GM12801 (cell line): ENCODE data around the gene TNFRSF1B.

Source experiments
- TF ChIP-seq, protein P1 (sequence below): IDR thresholded peaks from one replicate; pipeline ENCODE4 v1.5.1; 2011; ENCODE audit warnings: control low read depth; ENCODE audit not compliant: insufficient read length; ENCODE audit errors: extremely low read depth

Gene TNFRSF1B

DNA sequence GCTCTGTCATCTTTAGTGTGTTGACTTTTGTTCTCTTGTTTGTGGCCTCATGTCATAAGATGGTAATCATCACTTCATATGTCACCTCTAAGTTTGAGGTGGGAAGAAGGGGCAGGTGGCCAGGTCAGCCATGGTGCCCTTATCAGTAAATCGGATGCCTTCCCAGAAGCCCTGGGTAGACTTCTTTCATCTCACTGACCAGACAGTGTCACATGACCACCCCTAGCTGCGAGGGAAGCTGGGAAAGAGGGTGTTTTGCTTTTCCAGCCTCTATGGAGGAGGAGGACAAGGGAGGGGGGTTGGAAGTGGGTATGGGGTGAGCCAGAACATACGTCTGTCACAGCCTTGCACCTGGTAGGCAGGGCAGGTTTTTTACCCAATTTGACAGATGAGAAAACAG lies 28.6 kb downstream of the TNFRSF1B start:
- TF ChIP-seq, protein P1, sequence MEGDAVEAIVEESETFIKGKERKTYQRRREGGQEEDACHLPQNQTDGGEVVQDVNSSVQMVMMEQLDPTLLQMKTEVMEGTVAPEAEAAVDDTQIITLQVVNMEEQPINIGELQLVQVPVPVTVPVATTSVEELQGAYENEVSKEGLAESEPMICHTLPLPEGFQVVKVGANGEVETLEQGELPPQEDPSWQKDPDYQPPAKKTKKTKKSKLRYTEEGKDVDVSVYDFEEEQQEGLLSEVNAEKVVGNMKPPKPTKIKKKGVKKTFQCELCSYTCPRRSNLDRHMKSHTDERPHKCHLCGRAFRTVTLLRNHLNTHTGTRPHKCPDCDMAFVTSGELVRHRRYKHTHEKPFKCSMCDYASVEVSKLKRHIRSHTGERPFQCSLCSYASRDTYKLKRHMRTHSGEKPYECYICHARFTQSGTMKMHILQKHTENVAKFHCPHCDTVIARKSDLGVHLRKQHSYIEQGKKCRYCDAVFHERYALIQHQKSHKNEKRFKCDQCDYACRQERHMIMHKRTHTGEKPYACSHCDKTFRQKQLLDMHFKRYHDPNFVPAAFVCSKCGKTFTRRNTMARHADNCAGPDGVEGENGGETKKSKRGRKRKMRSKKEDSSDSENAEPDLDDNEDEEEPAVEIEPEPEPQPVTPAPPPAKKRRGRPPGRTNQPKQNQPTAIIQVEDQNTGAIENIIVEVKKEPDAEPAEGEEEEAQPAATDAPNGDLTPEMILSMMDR: no peak

DNA sequence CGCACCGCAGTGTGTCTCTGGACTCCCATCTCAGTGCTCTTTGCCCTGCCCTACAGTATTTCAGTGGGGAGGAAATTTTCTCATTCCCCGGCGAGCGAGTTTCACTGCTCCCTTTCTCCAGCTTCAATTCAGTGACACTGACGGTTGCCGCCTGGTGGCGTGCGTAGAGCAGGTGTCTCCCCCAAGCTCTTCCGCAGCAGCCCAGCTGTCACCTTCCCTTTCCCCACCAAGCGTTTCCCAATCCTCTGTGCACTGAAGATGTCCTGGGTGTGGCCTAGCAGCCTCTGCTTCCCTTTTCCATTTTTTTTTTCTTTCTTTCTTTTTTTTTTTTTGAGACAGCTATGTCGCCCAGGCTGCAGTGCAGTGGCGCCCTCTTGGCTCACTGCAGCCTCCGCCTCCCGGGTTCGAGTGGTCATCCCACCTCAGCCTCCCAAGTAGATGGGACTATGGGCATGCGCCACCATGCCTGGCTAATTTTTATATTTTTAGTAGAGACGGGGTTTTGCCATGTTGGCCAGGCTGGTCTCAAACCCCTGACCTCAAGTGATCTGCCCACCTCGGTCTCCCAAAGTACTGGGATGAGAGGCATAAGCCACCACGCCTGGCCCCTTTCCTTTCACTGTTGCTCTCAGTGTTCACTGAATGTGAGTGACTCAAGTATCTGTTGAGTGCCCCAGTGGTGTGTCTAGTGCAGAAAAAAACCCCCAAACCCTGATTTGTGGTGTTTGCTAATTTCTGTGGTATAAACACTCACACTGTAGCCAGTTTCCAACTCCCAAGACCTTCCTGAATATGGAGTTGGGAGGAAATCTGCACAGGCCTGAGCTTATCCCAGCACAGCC lies 30.1 kb downstream of the TNFRSF1B start:
- TF ChIP-seq, protein P1: no peak

GRCh38 chr1:12197483-12197880 lies 30.7 kb downstream of the TNFRSF1B start:
- TF ChIP-seq, protein P1: no peak

DNA sequence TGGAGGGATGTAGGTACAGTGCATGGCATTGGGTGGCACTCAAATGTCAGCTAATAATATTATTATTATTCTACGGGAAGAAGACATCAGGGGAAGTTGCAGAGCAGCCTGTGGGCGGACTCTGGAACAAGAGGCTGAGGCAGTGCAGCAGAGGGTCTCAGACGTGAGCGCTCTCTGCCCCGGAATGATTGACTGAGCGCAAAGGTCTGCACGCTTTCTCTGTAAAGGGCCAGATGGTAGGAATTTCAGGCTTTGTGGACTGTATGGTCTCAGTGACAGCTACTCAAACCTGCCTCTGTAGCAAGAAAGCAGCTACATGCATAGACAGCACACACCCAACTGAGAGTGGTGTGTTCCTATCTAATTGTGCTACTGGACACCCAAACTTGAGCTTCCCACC lies 33.4 kb downstream of the TNFRSF1B start:
- TF ChIP-seq, protein P1: no peak

DNA sequence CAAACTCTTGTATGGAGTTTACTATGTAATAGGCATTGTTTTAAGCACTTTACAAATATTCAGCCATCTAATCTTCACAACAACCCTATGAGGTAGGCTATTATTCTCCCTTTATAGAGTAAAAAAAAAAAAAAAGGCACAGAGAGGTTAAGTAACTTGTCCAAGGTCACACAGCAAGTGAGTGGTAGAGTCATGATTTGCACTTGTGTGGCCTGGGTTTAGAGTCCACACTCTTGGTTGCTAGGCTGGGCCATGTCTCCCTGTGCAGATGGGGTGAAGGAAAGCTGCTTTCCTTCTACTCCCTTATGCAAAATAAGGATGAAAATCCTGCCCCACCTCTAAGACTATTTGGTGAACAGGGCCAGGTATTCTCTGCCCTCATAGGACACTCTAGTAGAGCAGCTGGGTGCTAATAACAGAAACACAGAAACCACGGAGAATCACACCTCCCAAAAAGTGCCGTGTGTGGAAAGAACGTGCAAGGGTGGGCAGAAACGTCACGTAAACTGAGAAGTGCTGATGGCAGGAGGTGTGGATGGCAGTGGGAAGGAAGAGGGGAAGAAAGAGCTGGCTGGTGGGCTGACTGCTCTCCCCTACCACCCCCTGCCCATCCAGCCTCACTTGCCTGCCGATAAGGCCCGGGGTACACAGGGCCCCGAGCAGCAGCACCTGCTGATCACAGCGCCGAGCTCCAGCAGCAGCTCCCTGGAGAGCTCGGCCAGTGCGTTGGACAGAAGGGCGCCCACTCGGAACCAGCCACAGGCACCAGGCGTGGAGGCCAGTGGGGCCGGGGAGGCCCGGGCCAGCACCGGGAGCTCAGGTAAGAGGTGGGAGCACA lies 34.8 kb downstream of the TNFRSF1B start:
- TF ChIP-seq, protein P1: no peak

DNA sequence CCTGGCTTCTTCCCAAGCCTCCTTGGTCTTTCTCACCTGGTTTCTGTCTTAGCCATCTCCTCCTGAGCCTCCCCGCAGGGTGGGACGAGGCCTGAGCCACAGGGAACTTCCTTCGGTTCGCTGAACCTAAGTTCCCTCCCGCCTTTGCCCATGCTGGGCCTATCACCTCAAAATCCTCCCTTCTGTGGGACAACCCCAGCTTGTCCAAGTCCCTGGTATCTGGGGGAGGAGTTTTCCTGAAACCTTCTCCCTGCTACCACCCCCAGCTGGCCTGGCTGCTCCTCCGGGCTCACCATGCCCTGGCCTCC lies 35.4 kb downstream of the TNFRSF1B start:
- TF ChIP-seq, protein P1: no peak

- TF ChIP-seq, protein P1: no peak
Measured at GRCh38 chr1:12202577-12202976, 35.8 kb downstream of the TNFRSF1B start.
